Measurements from ENCODE around the gene SLC9A8.

SLC9A8 gene

GRCh38 chr20:49919461-49919860, 106.8 kb downstream of the SLC9A8 start:
- no peak for DNase-seq

DNA sequence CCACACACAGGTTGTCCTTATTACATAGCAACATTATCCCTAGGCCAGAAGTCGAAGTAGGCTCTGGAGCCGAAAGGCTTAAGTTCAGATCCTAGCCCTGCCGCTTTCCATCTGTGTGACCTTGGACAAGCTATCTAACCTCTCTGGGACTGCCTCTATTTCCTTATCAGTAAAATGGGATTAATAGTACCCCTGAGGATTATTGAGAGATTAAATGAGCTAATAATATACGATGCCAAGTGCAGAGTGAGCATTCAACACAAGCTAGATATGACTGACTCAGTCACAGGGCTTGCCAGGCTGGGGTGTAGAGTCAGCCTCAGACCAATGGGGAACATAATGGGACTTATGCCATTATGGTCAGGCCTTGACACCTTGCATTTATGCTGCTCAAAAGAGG, 111.6 kb downstream of the SLC9A8 start:
- DNase-seq, result no peak

DNA sequence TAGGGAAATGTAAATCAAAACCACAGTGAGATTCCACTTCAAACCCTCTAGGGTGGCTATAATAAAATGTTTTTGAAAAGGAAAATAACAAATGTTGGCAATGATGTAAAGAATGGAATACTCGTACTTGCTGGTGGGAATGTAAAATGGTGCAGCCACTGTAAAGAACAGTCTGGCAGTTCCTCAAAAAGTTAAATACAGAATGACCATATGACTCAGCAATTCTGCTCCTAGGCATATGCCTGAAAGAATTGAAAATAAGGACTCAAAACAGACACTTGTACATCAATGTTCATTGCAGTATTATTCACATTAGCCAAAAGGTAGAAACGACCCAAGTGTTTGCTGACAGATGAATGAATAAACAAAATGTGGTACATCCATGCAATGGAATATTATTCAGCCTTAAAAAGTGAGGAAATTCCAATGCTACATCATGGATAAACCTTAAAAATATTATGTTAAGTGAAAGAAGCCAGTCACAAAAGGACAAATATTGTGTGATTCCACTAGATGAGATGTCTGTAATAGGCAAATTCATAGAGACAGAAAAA, 113.3 kb downstream of the SLC9A8 start:
- no peak for DNase-seq

- peak; percentile 79 to 85 for DNase-seq
These were observed 115.9 kb downstream of the SLC9A8 start for GRCh38 chr20:49928411-49929141.

- no peak for DNase-seq
These were observed 116.5 kb downstream of the SLC9A8 start for GRCh38 chr20:49929142-49929494.

GRCh38 chr20:49935746-49936152, 123.1 kb downstream of the SLC9A8 start:
- no peak for DNase-seq

DNA sequence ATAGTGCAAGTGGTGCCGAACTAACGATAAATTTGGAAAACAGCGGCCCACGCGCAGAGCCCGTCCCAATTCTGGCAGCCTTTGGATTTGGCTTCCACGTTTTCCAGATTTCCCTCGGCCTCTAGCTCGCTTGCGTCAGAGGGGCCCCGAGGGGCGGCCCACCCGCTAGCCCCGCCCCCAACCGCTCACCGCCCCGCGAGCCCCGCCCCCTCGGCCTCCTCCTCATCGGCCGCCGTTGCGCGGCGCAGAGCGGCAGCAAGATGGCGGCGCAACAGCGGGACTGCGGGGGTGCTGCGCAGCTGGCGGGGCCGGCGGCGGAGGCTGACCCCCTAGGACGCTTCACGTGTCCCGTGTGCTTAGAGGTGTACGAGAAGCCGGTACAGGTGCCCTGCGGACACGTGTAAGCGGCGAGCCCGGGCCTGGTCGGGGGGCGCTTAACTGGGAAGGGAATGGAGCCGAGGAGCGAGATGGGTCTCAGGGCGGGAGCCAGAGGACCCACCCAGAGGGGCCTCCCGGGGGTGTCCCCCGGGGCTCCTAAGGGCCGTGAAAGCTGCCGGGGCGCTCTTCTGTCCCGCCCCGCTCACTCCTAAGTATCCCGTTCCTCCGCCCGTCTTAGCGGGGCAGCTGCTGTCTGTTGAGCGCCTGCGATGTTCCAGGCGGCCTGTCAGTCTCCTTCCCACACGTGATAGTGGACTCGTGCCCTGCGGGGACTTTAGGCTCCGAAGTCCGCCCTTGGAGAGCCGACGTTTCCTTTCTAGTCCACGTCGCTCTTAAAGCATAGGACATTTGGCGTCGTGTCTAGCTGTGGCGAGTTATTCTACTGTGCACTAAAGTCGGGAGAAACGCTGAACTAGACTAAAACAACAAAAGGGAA, 123.8 kb downstream of the SLC9A8 start, which contains the start of gene RNF114:
Gene RNF114, plus strand, starts transcription at position 245 of the 874 bp plus-strand sequence. Its CDS starts 16 bp downstream, at position 261.
- DNase-seq, result peak; percentile 91 to 92

DNA sequence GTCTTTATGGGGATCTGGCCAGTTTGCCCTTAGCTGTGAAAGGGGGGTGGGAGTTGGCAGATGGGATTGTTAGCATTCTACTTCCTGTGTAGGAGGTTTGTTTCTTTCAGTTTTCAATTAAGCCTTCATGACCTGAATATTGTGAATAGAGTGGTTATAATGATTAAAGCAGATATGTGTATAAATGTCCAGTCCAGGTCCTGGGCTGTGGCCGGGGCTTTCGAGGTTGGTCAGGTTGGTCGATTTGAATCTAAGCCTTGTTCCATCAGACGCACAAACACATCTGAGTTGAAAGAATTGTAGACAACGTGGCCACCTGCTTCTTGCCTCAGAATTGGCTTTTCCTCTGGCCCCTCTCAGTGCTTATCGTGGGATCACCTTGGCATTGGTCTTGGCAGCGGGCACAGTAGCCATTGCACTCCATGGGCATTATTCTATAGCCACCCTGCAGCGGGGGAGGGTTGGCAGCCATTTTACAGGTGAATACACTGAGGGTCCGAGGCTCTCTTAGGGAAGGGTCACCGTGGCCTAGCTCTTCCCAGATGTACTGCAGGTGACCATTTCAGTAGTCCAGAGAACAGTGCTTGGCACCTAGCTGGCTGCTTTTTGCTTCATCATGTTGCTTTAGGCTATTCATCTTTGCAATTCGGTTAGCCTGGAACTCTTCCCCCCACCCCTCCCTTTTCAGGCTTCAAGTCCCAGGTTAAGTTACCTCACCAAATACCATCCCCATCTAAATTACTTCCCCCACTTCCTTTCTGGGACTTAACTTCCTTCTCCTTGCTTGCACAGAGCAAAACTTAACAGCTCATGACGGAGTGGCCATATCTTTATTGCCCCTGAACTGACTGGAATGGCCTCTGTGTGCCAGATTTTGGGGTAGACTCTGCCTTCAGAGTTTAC, 124.7 kb downstream of the SLC9A8 start:
- DNase-seq, result no peak

DNA sequence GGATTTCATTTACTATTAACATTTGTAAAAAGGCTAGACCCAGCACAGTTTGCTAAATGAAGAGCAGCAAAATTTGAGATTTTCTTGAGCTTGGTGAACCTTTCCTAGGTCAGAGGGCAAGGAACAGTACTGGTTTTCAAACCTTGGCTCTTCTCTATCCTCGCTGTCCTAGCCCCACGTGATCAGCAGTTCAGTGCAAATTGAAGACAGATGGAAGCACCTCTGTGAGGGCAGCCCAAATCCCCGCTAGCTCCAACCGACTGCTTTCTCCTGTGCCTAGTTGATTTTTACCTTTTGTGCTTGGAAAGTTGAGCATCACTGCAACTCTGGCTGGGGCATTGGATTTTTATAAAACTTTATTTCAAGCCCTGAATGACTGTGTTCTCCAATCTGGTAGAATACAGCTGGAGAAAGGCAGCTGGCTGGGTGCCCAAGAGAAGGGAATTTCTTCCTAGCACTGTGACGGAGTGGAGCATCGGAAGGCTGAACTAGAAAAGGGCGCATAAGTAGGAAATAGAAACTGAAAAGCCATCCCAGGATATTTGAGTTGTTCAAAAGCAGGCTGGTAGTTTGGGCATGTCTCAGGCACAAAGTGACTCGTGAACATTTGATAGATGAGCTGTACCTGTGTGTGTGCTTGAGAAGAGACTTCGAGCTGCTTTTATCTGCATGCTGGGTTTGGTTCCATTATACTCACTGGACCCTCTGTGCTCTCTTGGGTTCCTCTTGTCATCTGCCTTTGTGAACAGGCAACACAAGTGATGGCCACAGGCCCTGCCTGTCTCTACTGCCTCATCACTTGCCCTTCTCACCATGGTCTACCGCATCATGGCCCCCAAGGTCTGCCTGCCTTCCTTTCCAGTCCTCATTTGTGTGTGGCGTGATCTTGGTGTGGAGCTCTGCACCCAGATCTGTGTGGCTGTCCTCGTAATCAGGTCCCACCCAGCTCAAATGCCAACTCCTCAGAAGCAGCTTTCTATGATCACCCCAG, 125.8 kb downstream of the SLC9A8 start:
- no peak for DNase-seq

DNA sequence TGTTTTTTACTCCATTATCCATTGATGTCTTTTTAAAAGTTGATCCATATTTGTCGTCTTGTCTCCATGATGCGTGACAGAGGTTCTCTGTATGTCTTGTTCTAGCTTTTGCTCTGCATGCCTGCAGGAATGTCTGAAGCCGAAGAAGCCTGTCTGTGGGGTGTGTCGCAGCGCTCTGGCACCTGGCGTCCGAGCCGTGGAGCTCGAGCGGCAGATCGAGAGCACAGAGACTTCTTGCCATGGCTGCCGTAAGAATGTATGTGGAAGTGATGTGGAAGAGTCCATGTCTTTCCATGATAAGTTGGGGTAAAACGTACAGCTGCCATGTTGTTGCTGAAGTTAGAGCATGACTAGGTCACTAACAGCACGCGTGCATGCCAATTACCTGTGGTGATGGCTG, 128.8 kb downstream of the SLC9A8 start:
- no peak for DNase-seq

Data from CD4-positive, alpha-beta T cell treated with Interleukin-1 beta for 1 hour (primary cell).